ENCODE results near the gene ITGB4. TPM values are rescaled to one million over a fixed set of nuclear protein-coding genes. Genes with fewer than 3 reads are reported as not detected.

ITGB4 gene
- total RNA-seq, 1 donor from 2014 or later = 0.54 TPM

DNA sequence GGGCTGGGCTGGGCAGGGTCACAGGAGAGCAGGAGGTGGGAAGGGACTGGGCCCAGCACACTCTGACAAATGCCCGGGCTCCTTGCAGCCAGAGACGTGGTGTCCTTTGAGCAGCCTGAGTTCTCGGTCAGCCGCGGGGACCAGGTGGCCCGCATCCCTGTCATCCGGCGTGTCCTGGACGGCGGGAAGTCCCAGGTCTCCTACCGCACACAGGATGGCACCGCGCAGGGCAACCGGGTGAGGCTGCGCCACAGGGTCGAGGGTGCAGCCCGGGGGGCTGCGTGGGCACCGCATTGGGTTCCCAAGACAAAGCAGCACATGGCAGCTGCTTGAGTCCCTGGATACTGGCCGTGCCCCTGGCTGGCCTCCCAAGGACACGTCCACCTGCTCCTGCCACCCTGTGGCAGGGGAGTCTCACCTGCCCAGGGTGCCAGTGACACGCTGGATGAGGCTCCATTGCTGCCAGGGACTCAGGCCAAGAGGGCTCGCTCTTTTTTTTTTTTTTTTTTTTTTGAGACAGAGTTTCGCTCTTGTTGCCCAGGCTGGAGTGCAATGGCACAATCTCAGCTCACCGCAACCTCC lies 22.5 kb downstream of the ITGB4 start:
- Mint-ChIP-seq H3K27me3 (ENCODE audit: unreplicated experiment) (no peaks in the 10 kb centered on the region), H3K4me3 (ENCODE audit: unreplicated experiment) (no peak overlapping the region), H3K4me1 (ENCODE audit: unreplicated experiment) (no peaks in the 10 kb centered on the region), H3K27ac (ENCODE audit: unreplicated experiment) (no peak overlapping the region), H3K9me3 (ENCODE audit: unreplicated experiment) (no peaks in the 10 kb centered on the region), H3K36me3 (ENCODE audit: low read depth, unreplicated experiment) (no peaks in the 10 kb centered on the region)
- TF ChIP-seq, protein P1, sequence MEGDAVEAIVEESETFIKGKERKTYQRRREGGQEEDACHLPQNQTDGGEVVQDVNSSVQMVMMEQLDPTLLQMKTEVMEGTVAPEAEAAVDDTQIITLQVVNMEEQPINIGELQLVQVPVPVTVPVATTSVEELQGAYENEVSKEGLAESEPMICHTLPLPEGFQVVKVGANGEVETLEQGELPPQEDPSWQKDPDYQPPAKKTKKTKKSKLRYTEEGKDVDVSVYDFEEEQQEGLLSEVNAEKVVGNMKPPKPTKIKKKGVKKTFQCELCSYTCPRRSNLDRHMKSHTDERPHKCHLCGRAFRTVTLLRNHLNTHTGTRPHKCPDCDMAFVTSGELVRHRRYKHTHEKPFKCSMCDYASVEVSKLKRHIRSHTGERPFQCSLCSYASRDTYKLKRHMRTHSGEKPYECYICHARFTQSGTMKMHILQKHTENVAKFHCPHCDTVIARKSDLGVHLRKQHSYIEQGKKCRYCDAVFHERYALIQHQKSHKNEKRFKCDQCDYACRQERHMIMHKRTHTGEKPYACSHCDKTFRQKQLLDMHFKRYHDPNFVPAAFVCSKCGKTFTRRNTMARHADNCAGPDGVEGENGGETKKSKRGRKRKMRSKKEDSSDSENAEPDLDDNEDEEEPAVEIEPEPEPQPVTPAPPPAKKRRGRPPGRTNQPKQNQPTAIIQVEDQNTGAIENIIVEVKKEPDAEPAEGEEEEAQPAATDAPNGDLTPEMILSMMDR (IDR thresholded peaks at IDR 0.05; ENCODE audit: unreplicated experiment) = no peak
- no peak for DNase-seq (ENCODE audit: low spot score)

DNA sequence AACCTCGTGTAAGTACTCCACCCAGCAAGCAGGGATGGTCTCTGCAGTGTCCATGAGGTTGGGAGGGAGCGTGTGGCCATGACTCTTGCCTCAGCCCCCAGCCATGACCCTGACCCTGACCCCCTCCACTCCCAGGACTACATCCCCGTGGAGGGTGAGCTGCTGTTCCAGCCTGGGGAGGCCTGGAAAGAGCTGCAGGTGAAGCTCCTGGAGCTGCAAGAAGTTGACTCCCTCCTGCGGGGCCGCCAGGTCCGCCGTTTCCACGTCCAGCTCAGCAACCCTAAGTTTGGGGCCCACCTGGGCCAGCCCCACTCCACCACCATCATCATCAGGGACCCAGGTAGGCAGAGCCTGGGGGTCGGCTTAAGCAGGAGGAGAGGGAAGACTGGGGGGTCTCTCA lies 27.4 kb downstream of the ITGB4 start:
- Mint-ChIP-seq H3K36me3 (ENCODE audit: low read depth, unreplicated experiment) (no peaks in the 10 kb centered on the region), H3K9me3 (ENCODE audit: unreplicated experiment) (no peaks in the 10 kb centered on the region), H3K27me3 (ENCODE audit: unreplicated experiment) (peaks cover 3% of the 10 kb centered on the region), H3K27ac (ENCODE audit: unreplicated experiment) (no peak overlapping the region), H3K4me3 (ENCODE audit: unreplicated experiment) (no peak overlapping the region), H3K4me1 (ENCODE audit: unreplicated experiment) (no peaks in the 10 kb centered on the region)
- DNase-seq (ENCODE audit: low spot score) = no peak
- TF ChIP-seq, protein P1 (IDR thresholded peaks at IDR 0.05; ENCODE audit: unreplicated experiment) = no peak

DNA sequence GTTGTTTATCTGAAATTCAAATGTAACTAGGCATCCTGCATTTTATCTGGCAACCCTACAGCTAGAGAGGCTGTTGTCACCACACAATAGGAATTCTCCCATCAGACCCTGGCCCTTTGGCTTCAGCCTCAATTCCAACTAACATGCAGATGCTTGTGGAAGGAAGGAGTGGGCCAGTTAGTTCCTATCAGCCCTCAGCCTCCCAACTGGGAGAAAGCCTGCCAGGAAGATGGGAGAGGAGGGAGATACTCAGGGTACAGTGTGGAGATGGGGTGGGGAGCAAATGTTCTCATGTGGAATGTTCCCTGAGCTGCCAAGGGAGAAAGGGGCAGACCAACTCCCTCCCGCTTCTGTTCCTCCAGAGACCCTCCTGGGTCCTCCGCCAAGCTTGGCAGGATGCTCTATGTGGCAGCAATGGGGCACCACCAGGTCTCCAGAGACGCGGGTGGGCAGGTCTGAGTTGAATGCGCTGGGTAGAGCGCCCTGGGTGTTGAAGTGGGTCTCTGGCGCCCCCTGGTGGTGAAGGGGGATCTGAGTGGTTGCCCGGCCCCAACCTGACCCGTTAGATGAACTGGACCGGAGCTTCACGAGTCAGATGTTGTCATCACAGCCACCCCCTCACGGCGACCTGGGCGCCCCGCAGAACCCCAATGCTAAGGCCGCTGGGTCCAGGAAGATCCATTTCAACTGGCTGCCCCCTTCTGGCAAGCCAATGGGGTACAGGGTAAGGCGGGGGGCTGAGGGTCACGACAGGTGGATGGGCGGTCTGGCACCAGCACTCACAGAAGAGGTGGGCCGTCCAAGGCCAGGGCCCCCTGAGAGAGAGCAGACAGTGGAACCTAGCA lies 28.5 kb downstream of the ITGB4 start:
- TF ChIP-seq, protein P1 (IDR thresholded peaks at IDR 0.05; ENCODE audit: unreplicated experiment) = peak; percentile 97
- Mint-ChIP-seq H3K4me3 (ENCODE audit: unreplicated experiment) (no peak overlapping the region), H3K9me3 (ENCODE audit: unreplicated experiment) (no peaks in the 10 kb centered on the region), H3K4me1 (ENCODE audit: unreplicated experiment) (peaks cover 3% of the 10 kb centered on the region), H3K27me3 (ENCODE audit: unreplicated experiment) (peaks cover 3% of the 10 kb centered on the region), H3K27ac (ENCODE audit: unreplicated experiment) (no peak overlapping the region), H3K36me3 (ENCODE audit: low read depth, unreplicated experiment) (peaks cover 3% of the 10 kb centered on the region)
- peak; percentile 89 for DNase-seq (ENCODE audit: low spot score)

DNA sequence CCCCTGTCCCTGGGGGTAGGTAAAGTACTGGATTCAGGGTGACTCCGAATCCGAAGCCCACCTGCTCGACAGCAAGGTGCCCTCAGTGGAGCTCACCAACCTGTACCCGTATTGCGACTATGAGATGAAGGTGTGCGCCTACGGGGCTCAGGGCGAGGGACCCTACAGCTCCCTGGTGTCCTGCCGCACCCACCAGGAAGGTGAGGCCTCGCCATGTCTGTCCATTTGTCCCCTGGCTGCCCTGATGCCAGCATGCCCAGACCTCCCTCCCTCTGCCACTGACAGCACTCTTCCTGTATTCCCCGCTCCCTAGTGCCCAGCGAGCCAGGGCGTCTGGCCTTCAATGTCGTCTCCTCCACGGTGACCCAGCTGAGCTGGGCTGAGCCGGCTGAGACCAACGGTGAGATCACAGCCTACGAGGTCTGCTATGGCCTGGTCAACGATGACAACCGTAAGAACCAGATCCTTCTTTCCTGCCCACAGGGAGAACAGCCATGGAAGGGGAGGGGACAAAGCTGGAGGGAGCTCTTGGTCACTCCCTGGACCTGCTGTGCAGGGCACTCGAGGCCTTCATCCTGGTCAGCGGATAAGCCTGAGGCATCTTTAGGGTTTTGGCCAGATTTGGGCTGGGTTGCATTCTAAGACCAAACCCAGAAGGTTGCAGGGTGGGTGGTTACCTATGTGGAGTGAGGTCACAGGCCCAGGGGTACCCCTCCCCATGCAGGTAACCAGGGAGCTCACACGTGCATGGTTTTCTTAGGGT lies 29.6 kb downstream of the ITGB4 start:
- H3K9me3 Mint-ChIP-seq (ENCODE audit: unreplicated experiment) = no peaks in the 10 kb centered on the region
- no peak overlapping the region for H3K27ac Mint-ChIP-seq (ENCODE audit: unreplicated experiment)
- TF ChIP-seq, protein P1 (IDR thresholded peaks at IDR 0.05; ENCODE audit: unreplicated experiment) = no peak
- H3K4me3 Mint-ChIP-seq (ENCODE audit: unreplicated experiment) = no peak overlapping the region
- DNase-seq (ENCODE audit: low spot score) = no peak
- peaks cover 5% of the 10 kb centered on the region for H3K4me1 Mint-ChIP-seq (ENCODE audit: unreplicated experiment)
- peaks cover 3% of the 10 kb centered on the region for H3K27me3 Mint-ChIP-seq (ENCODE audit: unreplicated experiment)
- peaks cover 3% of the 10 kb centered on the region for H3K36me3 Mint-ChIP-seq (ENCODE audit: low read depth, unreplicated experiment)

All from endothelial cell (in vitro differentiated cells).